MM.1S (cell line): ENCODE measurements around the gene CIZ1.

ENCODE experiments used
- CTCF ChIP-seq: fragments of 300-600 bp; sonication (generic); IDR thresholded peaks from 2 replicates; pipeline ENCODE4 v1.5.1; 2016; ENCODE audit warnings: antibody characterized with exemption, low read length, mixed read lengths
- EZH2 ChIP-seq: fragments of 300-600 bp; sonication (generic); optimal IDR thresholded peaks from 2 replicates; pipeline ENCODE3; 2017; ENCODE audit warnings: low read depth, mild to moderate bottlenecking, antibody characterized with exemption, low read length, mixed read lengths
- EZH2phosphoT487 ChIP-seq: fragments of 300-600 bp; sonication (generic); IDR thresholded peaks from 2 replicates; pipeline ENCODE4 v1.6.1; 2018; ENCODE audit warnings: antibody characterized with exemption, low read length

- TF ChIP-seq CTCF = no peak
- TF ChIP-seq EZH2phosphoT487 = no peak
- TF ChIP-seq EZH2 = no peak
Observed at GRCh38 chr9:128142061-128142460, 49.3 kb downstream of the CIZ1 start.
